ENCODE measurements around the gene SLC25A3. TPM values are rescaled to one million over a fixed set of nuclear protein-coding genes. Genes with fewer than 3 reads are reported as not detected.
A peak's percentile ranks its signal among the peaks of the same experiment; 100 is the strongest.
"Not testable (repeated sequence)": the region's sequence is repeated elsewhere in the genome, so short reads cannot be mapped to it uniquely, and the experiment has no call there.

Gene SLC25A3
- total and polyA plus RNA-seq, 8 donors = 308 to 594 (median 400) TPM

DNA sequence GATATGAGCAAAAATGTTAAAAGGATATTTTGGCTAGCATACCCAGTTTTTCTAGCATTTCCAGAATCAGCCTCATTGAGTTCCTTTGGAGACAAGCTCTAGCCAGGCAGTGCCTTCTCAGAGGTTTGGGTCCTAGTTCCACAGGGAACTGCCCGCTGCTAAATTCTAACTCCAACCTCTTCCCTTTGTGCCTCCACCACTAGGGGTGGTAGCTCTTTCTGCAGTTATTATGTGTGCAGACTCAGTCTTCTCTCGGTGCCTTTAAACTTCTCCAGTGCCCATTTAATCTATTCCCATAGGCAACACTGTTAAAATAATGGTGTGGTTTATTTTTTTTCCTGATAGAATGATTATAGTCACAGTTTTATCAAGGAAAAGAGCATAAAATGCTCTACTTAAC, 21.5 kb upstream of the SLC25A3 start:
- intact Hi-C loops (cut with DNase I; ENCODE audit: low total_unique reads) = no loop called here
- Histone ChIP-seq H3K36me3 (no peaks in the 10 kb centered on the region), H3K9me3 (no peaks in the 10 kb centered on the region), H3K4me3 (no peak overlapping the region), H3K4me1 (peaks cover 0 to 21% (median 4%) of the 10 kb centered on the region in 4 donors), H3K27me3 (no peaks in the 10 kb centered on the region), H3K27ac (no peak overlapping the region)
- no peak for DNase-seq
- 32 to 61% (median 50%) methylated on average over 2 of the region's 2 CpGs for WGBS, 5 donors
- TF ChIP-seq POLR2A (IDR thresholded peaks at IDR 0.05) = no peak
- no peak for TF ChIP-seq POLR2AphosphoS5 (IDR thresholded peaks at IDR 0.05)
- TF ChIP-seq EP300 (IDR thresholded peaks at IDR 0.05) = no peak
- TF ChIP-seq CTCF (IDR thresholded peaks at IDR 0.05) = peak in 3 of 7 experiments; percentile 11 to 23 (median 15)

GRCh38 chr12:98574110-98574509, 19.4 kb upstream of the SLC25A3 start:
- no peaks in the 10 kb centered on the region for H3K9me3 ChIP-seq
- no peaks in the 10 kb centered on the region for H3K27me3 ChIP-seq
- H3K4me3 ChIP-seq = no peak overlapping the region
- peaks cover 0 to 21% (median 3%) of the 10 kb centered on the region in 4 donors for H3K4me1 ChIP-seq
- peak; percentile 35 to 65 for DNase-seq
- H3K27ac ChIP-seq = peak overlapping the region in 4 of 5 donors; percentile 6 to 56 (median 36)
- 29 to 57% (median 39%) methylated on average over 1 of the region's 1 CpG for WGBS, 5 donors
- no peaks in the 10 kb centered on the region for H3K36me3 ChIP-seq
- TF ChIP-seq POLR2A (IDR thresholded peaks at IDR 0.05) = no peak
- TF ChIP-seq CTCF (IDR thresholded peaks at IDR 0.05) = no peak
- no peak for TF ChIP-seq EP300 (IDR thresholded peaks at IDR 0.05)
- peak in 1 of 3 donors; percentile 13 for TF ChIP-seq POLR2AphosphoS5 (IDR thresholded peaks at IDR 0.05)
- intact Hi-C loops (cut with DNase I; ENCODE audit: low total_unique reads) = no loop called here

GRCh38 chr12:98575013-98575412, 18.5 kb upstream of the SLC25A3 start:
- H3K4me1 ChIP-seq = peaks cover 0 to 21% (median 3%) of the 10 kb centered on the region in 4 donors
- intact Hi-C loops (cut with DNase I; ENCODE audit: low total_unique reads) = no loop called here
- no peaks in the 10 kb centered on the region for H3K9me3 ChIP-seq
- H3K27me3 ChIP-seq = no peaks in the 10 kb centered on the region
- peak overlapping the region in 4 of 5 donors; percentile 6 to 56 (median 38) for H3K27ac ChIP-seq
- peak in 1 of 2 donors; percentile 40 for DNase-seq
- TF ChIP-seq CTCF (IDR thresholded peaks at IDR 0.05) = no peak
- no peak for TF ChIP-seq POLR2A (IDR thresholded peaks at IDR 0.05)
- TF ChIP-seq POLR2AphosphoS5 (IDR thresholded peaks at IDR 0.05) = no peak
- TF ChIP-seq EP300 (IDR thresholded peaks at IDR 0.05) = no peak
- 44 to 77% (median 50%) methylated on average over 4 of the region's 4 CpGs for WGBS, 5 donors
- no peak overlapping the region for H3K4me3 ChIP-seq
- H3K36me3 ChIP-seq = no peaks in the 10 kb centered on the region

GRCh38 chr12:98576795-98577194, 16.7 kb upstream of the SLC25A3 start:
- H3K9me3 ChIP-seq; H3K36me3 ChIP-seq; DNase-seq; H3K27ac ChIP-seq; intact Hi-C loops (cut with DNase I; ENCODE audit: low total_unique reads); H3K27me3 ChIP-seq; H3K4me3 ChIP-seq: not testable (repeated sequence)
- peaks cover 0 to 18% (median 3%) of the 10 kb centered on the region in 4 donors for H3K4me1 ChIP-seq
- WGBS, 5 donors = 76 to 96% (median 93%) methylated on average over 2 of the region's 2 CpGs

DNA sequence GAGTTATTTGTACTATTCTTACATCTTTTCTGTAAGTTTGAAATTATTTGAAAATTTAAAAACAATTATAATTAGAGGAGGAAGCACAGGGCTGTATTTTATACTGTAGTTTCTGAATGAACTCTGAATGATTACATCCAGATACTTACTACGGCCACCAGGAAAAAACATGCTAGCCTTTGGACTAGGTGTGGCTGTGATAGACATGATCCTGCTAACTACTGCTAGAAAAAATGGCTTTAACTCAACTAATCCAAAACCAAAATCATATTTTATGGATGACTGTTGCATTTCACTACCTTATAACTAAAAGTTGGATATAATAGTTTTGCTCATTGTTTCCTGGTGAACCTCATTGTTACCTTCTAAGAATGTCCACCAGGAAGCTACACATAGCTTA, 15.1 kb upstream of the SLC25A3 start:
- peak overlapping the region in 1 of 5 donors; percentile 55 for H3K27ac ChIP-seq
- H3K36me3 ChIP-seq = no peaks in the 10 kb centered on the region
- DNase-seq = peak in 1 of 2 donors; percentile 40
- H3K9me3 ChIP-seq = no peaks in the 10 kb centered on the region
- no peak for TF ChIP-seq CTCF (IDR thresholded peaks at IDR 0.05)
- no peak for TF ChIP-seq POLR2A (IDR thresholded peaks at IDR 0.05)
- TF ChIP-seq EP300 (IDR thresholded peaks at IDR 0.05) = no peak
- no peak for TF ChIP-seq POLR2AphosphoS5 (IDR thresholded peaks at IDR 0.05)
- H3K4me1 ChIP-seq = peaks cover 0 to 12% (median 3%) of the 10 kb centered on the region in 4 donors
- H3K4me3 ChIP-seq = no peak overlapping the region
- intact Hi-C loops (cut with DNase I; ENCODE audit: low total_unique reads) = no loop called here
- no peaks in the 10 kb centered on the region for H3K27me3 ChIP-seq
- 41 to 55% (median 52%) methylated on average over 1 of the region's 1 CpG for WGBS, 5 donors

Measured in stomach (tissue), 9 donors.